ENCODE measurements around the gene PRTFDC1.

PRTFDC1 gene

DNA sequence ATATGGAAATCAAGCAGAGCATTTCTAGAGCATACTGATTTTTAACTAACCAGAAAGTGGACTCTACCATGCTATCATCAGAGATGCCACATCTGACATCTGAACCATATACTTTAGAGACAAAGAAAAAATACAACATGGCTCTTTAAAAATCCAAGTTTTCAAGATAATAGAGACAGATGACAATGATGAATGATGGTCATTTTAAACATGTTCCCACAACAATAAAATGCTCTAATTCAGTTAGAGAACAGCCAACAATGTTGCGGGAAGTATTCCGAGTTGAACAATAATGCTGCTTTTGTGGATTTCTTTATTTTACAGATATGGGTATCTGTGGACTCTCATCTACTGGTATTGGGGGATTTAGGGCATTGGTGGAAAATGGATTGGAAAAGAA lies 52.8 kb downstream of the PRTFDC1 start:
- no peak overlapping the region for H3K4me3 ChIP-seq (ENCODE audit: low read depth in 1 of 2, low read length in 2 of 2)
- peaks cover 17% of the 10 kb centered on the region for H3K4me1 ChIP-seq (ENCODE audit: insufficient read depth, low read length)
- H3K9ac ChIP-seq (ENCODE audit: low read length), result no peak overlapping the region
- H3K27ac ChIP-seq (ENCODE audit: low read depth, low read length), result no peak overlapping the region
- H3K36me3 ChIP-seq (ENCODE audit: insufficient read depth, low read length), result no peaks in the 10 kb centered on the region
- H3K27me3 ChIP-seq (ENCODE audit: control insufficient read depth in 1 of 2, insufficient read depth in 2 of 2, low read length in 2 of 2), result no peaks in the 10 kb centered on the region
- no peaks in the 10 kb centered on the region for H3K9me3 ChIP-seq (ENCODE audit: low read length)

DNA sequence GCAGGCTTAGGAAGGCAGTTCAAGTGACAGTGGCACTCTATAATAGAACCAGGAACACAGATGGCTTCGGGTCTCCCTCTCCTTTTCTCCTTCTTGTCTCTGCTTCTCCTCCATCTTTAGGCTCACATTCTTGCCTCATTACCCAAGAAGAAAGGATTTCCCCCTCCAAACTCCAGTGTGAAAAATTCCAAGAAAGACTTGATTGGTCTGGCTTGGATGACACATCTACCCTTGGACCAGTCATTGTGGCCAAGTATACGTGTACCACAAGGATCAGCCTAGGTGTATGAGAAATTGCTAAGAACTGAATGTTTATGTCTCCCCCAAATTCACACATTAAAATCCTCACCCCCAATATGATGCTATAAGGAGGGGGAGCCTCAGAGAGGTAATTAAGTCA lies 53.9 kb downstream of the PRTFDC1 start:
- Histone ChIP-seq H3K9me3 (ENCODE audit: low read length) (no peaks in the 10 kb centered on the region), H3K27me3 (ENCODE audit: control insufficient read depth in 1 of 2, insufficient read depth in 2 of 2, low read length in 2 of 2) (no peaks in the 10 kb centered on the region), H3K9ac (ENCODE audit: low read length) (no peak overlapping the region), H3K4me1 (ENCODE audit: insufficient read depth, low read length) (peaks cover 17% of the 10 kb centered on the region), H3K4me3 (ENCODE audit: low read depth in 1 of 2, low read length in 2 of 2) (no peak overlapping the region), H3K27ac (ENCODE audit: low read depth, low read length) (no peak overlapping the region), H3K36me3 (ENCODE audit: insufficient read depth, low read length) (no peaks in the 10 kb centered on the region)

DNA sequence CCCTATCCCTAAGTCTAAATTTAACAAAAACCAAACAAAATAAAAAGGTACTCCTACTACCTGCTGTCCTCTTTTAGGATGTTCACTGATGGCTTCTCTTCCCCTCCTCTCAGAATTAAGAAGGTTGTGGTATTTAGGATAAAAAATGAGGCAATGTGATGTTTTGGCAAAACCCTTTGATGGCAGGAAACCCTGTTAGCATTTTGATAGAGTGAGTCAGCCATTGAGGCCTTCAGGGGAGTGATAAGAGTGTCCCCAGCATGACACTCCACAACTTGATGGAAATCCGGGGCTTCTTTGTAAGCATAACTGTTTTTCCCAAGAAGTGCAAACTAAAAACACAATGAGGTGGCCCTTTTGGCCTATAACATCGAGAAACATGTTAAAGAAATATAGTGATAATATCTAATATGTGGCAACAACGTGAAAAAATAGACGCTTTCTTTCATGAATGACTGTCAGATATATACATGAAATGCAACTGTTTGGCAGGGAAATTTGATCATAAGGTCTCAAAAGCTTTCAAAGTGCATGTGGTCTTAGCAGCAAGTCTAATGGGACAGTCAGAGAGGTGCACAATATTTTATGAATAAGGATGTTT lies 55.0 kb downstream of the PRTFDC1 start:
- Histone ChIP-seq H3K36me3 (ENCODE audit: insufficient read depth, low read length) (no peaks in the 10 kb centered on the region), H3K27me3 (ENCODE audit: control insufficient read depth in 1 of 2, insufficient read depth in 2 of 2, low read length in 2 of 2) (no peaks in the 10 kb centered on the region), H3K9me3 (ENCODE audit: low read length) (no peaks in the 10 kb centered on the region), H3K27ac (ENCODE audit: low read depth, low read length) (no peak overlapping the region), H3K9ac (ENCODE audit: low read length) (no peak overlapping the region), H3K4me1 (ENCODE audit: insufficient read depth, low read length) (peaks cover 17% of the 10 kb centered on the region), H3K4me3 (ENCODE audit: low read depth in 1 of 2, low read length in 2 of 2) (no peak overlapping the region)

DNA sequence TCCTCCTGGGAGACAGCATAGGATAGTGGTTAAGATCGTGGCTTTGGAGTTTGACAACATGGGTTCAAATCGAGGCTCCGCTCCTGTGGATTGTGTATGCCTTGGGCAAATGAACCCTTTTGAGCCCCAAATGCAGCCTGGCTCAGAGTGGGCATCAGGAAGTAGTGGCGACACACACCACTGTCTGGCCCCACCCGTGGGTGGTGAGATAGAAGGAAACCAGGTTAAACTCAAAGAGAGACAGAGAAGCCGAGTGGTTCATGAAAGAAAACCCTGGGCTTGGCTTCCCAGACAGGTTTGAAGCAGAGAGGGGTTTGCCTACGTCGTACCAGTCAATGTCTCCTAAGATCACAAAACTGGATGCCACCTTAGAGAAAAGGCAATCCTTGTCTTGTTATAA lies 57.7 kb downstream of the PRTFDC1 start:
- Histone ChIP-seq H3K36me3 (ENCODE audit: insufficient read depth, low read length) (no peaks in the 10 kb centered on the region), H3K4me1 (ENCODE audit: insufficient read depth, low read length) (no peaks in the 10 kb centered on the region), H3K9me3 (ENCODE audit: low read length) (no peaks in the 10 kb centered on the region), H3K4me3 (ENCODE audit: low read depth in 1 of 2, low read length in 2 of 2) (no peak overlapping the region), H3K27me3 (ENCODE audit: control insufficient read depth in 1 of 2, insufficient read depth in 2 of 2, low read length in 2 of 2) (no peaks in the 10 kb centered on the region), H3K9ac (ENCODE audit: low read length) (no peak overlapping the region), H3K27ac (ENCODE audit: low read depth, low read length) (no peak overlapping the region)

DNA sequence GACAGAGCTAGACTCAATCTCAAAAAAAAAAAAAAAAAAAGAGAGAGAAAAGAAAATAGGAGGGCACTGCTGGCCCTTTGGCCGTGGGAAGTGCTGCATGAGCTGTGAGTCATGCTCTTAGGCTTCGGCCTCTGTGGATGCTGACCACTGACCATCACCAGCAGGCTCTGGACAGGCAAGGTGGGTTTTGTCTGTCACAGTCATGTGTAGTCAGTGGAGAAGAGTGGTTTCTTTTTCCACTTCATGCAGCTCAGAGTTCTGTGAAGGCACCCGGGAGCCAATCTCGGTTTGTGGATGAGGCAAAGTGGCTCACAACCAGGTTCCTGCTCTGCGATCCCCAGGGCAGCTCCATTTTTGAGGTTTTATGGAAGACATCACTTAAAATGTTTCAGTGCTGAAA lies 58.1 kb downstream of the PRTFDC1 start:
- Histone ChIP-seq H3K9me3 (ENCODE audit: low read length) (no peaks in the 10 kb centered on the region), H3K4me1 (ENCODE audit: insufficient read depth, low read length) (no peaks in the 10 kb centered on the region), H3K9ac (ENCODE audit: low read length) (no peak overlapping the region), H3K36me3 (ENCODE audit: insufficient read depth, low read length) (no peaks in the 10 kb centered on the region), H3K27ac (ENCODE audit: low read depth, low read length) (no peak overlapping the region), H3K27me3 (ENCODE audit: control insufficient read depth in 1 of 2, insufficient read depth in 2 of 2, low read length in 2 of 2) (no peaks in the 10 kb centered on the region), H3K4me3 (ENCODE audit: low read depth in 1 of 2, low read length in 2 of 2) (no peak overlapping the region)

DNA sequence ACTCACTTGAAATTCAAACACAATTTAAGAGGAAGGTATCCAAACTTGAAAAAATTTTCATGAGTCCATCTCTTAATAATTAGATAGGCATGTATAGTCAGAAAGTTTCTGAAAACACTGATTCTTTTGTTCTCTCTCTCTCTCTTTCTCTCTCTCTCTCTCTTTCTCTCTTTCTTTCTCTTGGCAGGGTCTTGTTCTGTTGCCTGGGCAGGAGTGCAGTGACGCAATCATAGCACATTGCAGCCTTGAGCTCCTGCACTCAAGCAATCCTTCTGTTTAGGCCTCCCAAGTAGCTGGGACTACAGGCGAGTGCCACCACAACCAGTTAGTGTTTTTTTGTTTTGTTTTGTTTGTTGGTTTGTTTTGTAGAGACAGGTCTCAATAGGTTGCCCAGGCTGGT lies 59.3 kb downstream of the PRTFDC1 start:
- no peak overlapping the region for H3K9ac ChIP-seq (ENCODE audit: low read length)
- H3K27ac ChIP-seq (ENCODE audit: low read depth, low read length), result no peak overlapping the region
- no peaks in the 10 kb centered on the region for H3K9me3 ChIP-seq (ENCODE audit: low read length)
- no peak overlapping the region for H3K4me3 ChIP-seq (ENCODE audit: low read depth in 1 of 2, low read length in 2 of 2)
- no peaks in the 10 kb centered on the region for H3K4me1 ChIP-seq (ENCODE audit: insufficient read depth, low read length)
- H3K27me3 ChIP-seq (ENCODE audit: control insufficient read depth in 1 of 2, insufficient read depth in 2 of 2, low read length in 2 of 2), result no peaks in the 10 kb centered on the region
- no peaks in the 10 kb centered on the region for H3K36me3 ChIP-seq (ENCODE audit: insufficient read depth, low read length)

DNA sequence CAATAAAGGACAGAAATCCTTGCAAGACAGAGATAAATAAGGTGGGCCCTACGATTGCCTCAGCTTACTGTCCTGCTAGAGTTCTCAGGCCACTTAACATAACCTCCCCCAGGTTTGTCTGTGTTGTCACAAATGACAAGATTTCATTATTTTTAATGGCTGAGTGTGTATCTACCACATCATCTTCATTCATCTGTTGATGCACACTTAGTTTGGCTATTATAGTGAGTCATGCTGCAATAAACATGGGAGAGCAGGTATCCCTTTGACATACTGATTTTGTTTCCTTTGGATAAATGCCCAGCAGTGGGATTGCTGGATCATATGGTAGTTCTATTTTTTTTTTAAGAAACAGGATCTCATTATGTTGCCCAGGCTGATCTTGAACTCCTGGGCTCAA lies 60.6 kb downstream of the PRTFDC1 start:
- Histone ChIP-seq H3K4me1 (ENCODE audit: insufficient read depth, low read length) (no peaks in the 10 kb centered on the region), H3K27me3 (ENCODE audit: control insufficient read depth in 1 of 2, insufficient read depth in 2 of 2, low read length in 2 of 2) (no peaks in the 10 kb centered on the region), H3K4me3 (ENCODE audit: low read depth in 1 of 2, low read length in 2 of 2) (no peak overlapping the region), H3K9me3 (ENCODE audit: low read length) (no peaks in the 10 kb centered on the region), H3K36me3 (ENCODE audit: insufficient read depth, low read length) (no peaks in the 10 kb centered on the region), H3K9ac (ENCODE audit: low read length) (no peak overlapping the region), H3K27ac (ENCODE audit: low read depth, low read length) (no peak overlapping the region)

DNA sequence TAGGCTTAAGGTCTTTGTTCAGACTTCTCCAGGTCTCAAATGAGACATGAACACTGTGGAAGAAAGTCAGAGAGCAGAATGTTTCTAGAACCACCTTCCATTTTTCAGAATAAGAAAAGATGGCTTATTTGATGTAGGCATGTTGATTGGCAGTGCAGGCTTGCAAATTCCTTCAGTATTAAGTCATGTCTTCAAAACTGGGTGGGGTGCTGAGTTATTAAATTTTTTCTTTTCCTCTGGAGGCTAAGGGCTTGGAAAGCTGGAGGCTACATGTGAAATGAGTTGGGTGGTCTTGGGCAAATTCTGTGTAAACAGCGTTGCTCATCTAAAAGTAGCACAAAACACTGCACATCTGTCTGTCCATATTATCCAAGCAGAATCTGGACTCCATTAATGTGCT lies 62.8 kb downstream of the PRTFDC1 start:
- H3K9ac ChIP-seq (ENCODE audit: low read length), result no peak overlapping the region
- no peak overlapping the region for H3K4me3 ChIP-seq (ENCODE audit: low read depth in 1 of 2, low read length in 2 of 2)
- H3K9me3 ChIP-seq (ENCODE audit: low read length), result no peaks in the 10 kb centered on the region
- H3K36me3 ChIP-seq (ENCODE audit: insufficient read depth, low read length), result no peaks in the 10 kb centered on the region
- no peaks in the 10 kb centered on the region for H3K4me1 ChIP-seq (ENCODE audit: insufficient read depth, low read length)
- H3K27me3 ChIP-seq (ENCODE audit: control insufficient read depth in 1 of 2, insufficient read depth in 2 of 2, low read length in 2 of 2), result no peaks in the 10 kb centered on the region
- H3K27ac ChIP-seq (ENCODE audit: low read depth, low read length), result no peak overlapping the region

DNA sequence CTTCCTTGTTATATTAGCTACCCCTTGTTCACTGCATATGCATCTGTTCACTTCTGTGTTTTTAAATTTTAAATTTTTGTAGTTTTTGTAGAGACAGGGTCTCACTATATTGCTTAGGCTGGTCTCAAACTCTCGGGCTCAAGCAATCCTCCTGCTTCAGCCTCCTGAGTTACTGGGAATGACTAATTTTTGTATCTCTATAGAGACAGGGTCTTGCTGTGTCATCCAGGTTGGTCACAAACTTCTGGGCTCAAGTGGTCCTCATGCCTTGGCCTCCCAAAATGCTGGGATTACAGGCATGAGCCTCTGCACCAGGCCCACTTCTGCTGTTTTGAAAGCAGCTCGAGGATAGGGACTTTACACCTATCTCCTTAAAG lies 64.6 kb downstream of the PRTFDC1 start:
- Histone ChIP-seq H3K9ac (ENCODE audit: low read length) (no peak overlapping the region), H3K4me1 (ENCODE audit: insufficient read depth, low read length) (no peaks in the 10 kb centered on the region), H3K27ac (ENCODE audit: low read depth, low read length) (no peak overlapping the region), H3K4me3 (ENCODE audit: low read depth in 1 of 2, low read length in 2 of 2) (no peak overlapping the region), H3K9me3 (ENCODE audit: low read length) (no peaks in the 10 kb centered on the region), H3K36me3 (ENCODE audit: insufficient read depth, low read length) (no peaks in the 10 kb centered on the region), H3K27me3 (ENCODE audit: control insufficient read depth in 1 of 2, insufficient read depth in 2 of 2, low read length in 2 of 2) (no peaks in the 10 kb centered on the region)

DNA sequence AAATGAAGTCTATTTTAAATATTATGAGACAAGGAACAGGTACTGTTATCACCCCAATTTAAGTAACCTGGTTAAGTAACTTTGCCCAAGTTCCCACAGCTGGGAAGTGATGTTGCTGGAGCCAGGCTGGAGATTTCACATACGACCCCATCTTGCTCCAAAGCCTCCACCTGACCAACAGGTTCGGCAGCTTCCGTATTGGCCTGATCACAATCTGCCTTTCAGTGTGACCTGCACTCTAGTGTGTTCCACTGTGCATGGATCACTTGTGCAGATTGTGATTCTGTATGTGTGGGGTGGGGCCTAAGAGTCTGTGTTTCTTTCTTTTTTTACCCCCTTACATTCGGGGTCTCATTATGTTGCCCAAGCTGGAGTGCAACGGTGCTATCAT lies 66.1 kb downstream of the PRTFDC1 start:
- H3K27me3 ChIP-seq (ENCODE audit: control insufficient read depth in 1 of 2, insufficient read depth in 2 of 2, low read length in 2 of 2), result no peaks in the 10 kb centered on the region
- H3K4me3 ChIP-seq (ENCODE audit: low read depth in 1 of 2, low read length in 2 of 2), result no peak overlapping the region
- no peak overlapping the region for H3K9ac ChIP-seq (ENCODE audit: low read length)
- H3K4me1 ChIP-seq (ENCODE audit: insufficient read depth, low read length), result no peaks in the 10 kb centered on the region
- H3K9me3 ChIP-seq (ENCODE audit: low read length), result no peaks in the 10 kb centered on the region
- no peaks in the 10 kb centered on the region for H3K36me3 ChIP-seq (ENCODE audit: insufficient read depth, low read length)
- H3K27ac ChIP-seq (ENCODE audit: low read depth, low read length), result no peak overlapping the region

DNA sequence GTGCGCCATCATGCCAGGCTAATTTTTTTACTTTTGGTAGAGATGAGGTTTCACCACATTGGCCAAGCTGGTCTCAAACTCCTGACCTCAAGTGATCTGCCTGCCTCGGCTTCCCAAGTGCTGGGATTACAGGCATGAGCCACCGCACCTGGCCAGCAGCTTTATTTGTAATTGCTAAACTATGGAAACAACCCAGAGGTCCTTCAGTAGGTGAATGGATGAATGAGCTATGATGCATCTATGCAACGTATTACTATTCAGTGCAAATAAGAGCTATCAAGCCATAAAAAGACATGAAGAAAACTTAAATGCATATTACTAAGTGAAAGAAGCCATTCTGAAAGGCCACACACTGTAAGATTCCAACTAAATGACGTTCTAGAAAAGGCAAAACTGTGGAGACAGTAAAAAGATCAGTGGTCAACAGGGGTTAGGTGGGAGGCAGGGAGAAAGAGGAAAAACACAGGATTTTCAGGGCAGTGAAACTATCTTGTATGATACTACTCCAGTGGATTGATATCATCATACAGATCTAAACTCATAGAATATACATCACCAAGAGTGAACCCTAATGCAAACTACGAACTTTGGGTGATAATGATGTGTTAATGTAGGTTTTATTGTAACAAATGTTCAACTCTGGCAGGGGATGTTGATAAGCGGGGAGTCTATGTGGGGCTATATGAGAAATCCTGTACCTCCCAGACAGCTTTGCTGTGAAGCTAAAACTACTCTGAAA lies 66.7 kb downstream of the PRTFDC1 start:
- Histone ChIP-seq H3K9ac (ENCODE audit: low read length) (no peak overlapping the region), H3K27me3 (ENCODE audit: control insufficient read depth in 1 of 2, insufficient read depth in 2 of 2, low read length in 2 of 2) (no peaks in the 10 kb centered on the region), H3K36me3 (ENCODE audit: insufficient read depth, low read length) (no peaks in the 10 kb centered on the region), H3K4me1 (ENCODE audit: insufficient read depth, low read length) (no peaks in the 10 kb centered on the region), H3K27ac (ENCODE audit: low read depth, low read length) (no peak overlapping the region), H3K4me3 (ENCODE audit: low read depth in 1 of 2, low read length in 2 of 2) (no peak overlapping the region), H3K9me3 (ENCODE audit: low read length) (no peaks in the 10 kb centered on the region)

DNA sequence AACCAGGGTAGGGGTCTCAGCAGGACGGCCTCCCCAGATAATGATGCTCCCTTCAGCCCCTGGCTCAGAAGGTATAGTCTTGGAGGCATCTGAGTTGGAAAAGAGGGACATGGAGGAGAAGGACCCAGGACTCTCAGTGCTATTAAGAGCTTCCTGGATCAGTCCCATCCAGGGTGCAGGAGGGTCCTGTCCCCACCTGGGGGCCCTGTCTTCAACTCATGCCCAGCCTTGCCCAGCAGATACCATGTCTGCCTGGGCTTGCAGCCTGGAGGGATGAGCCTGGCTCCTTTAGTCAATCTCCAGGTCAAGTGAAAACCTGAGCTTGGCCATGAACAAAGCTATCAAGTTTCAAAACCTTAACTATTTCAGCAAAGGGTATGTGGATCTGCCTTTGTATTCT lies 67.6 kb downstream of the PRTFDC1 start:
- Histone ChIP-seq H3K9me3 (ENCODE audit: low read length) (no peaks in the 10 kb centered on the region), H3K27ac (ENCODE audit: low read depth, low read length) (no peak overlapping the region), H3K27me3 (ENCODE audit: control insufficient read depth in 1 of 2, insufficient read depth in 2 of 2, low read length in 2 of 2) (no peaks in the 10 kb centered on the region), H3K9ac (ENCODE audit: low read length) (no peak overlapping the region), H3K4me3 (ENCODE audit: low read depth in 1 of 2, low read length in 2 of 2) (no peak overlapping the region), H3K36me3 (ENCODE audit: insufficient read depth, low read length) (no peaks in the 10 kb centered on the region), H3K4me1 (ENCODE audit: insufficient read depth, low read length) (no peaks in the 10 kb centered on the region)

Measured in muscle layer of colon (tissue), 2 donors.